ENCODE measurements around the gene KCNK2.

Gene KCNK2

DNA sequence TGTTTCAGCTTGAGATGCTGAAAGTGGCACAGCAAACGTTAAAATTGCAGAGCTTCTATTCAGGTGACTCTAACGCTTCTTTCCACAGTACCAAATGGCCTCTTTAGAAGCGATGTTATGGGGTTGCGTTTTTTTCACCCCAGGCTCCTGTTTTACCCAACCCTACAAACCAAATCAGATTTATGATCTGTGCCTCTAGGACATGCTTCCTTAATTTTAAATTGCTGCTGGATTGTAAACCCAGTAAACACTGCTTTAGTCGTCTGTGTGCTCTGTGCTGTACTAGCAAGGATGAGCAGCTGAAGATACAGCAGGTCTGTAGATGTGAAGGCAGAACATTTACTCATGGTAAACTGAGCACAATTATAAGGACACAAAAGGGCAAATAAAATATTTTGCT is 13.0 kb downstream of the KCNK2 start:
- DNase-seq (ENCODE audit: low read depth in 2 of 3, low spot score in 2 of 3): no peak

DNA sequence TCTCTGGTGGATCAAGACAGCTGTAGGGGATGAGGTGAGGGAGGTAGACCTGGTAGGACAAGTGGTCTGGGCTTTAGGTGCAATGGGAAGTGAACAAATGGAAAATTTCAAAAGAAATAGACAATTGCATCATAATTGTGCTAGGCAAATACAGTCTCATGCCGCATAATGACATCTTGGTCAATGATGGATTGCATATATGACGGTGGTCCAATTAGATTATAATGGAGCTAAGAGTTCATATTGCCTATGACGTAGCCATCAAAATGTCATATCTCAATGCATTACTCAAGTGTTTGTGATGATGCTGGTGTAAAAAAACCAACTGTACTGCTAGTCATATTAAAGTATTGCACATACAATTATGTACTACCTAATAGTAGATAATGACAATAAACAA is 19.0 kb downstream of the KCNK2 start:
- DNase-seq (ENCODE audit: low read depth in 2 of 3, low spot score in 2 of 3): no peak

- DNase-seq (ENCODE audit: low read depth in 2 of 3, low spot score in 2 of 3): no peak
These were observed 21.7 kb downstream of the KCNK2 start for GRCh38 chr1:215104283-215104682.

GRCh38 chr1:215106067-215106466 is 23.5 kb downstream of the KCNK2 start:
- no peak for DNase-seq (ENCODE audit: low read depth in 2 of 3, low spot score in 2 of 3)

DNA sequence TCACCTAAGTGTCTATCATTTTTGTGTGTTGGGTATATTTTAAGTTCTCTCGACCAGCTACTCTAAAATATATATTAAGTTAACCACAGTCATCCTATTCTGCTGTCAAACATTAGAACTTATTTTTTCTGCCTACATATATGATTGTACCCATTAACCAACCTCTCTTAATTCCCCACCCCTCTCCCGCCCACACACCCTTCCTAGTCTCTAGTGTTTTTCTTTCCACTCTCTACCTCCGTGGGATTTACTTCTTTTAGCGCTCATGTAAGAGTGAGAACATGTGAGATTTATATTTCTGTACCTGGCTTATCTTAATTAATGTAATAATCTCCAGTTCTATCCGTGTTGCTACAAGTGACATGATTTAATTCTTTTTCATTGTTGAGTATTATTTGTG is 26.6 kb downstream of the KCNK2 start:
- DNase-seq (ENCODE audit: low read depth in 2 of 3, low spot score in 2 of 3): no peak

DNA sequence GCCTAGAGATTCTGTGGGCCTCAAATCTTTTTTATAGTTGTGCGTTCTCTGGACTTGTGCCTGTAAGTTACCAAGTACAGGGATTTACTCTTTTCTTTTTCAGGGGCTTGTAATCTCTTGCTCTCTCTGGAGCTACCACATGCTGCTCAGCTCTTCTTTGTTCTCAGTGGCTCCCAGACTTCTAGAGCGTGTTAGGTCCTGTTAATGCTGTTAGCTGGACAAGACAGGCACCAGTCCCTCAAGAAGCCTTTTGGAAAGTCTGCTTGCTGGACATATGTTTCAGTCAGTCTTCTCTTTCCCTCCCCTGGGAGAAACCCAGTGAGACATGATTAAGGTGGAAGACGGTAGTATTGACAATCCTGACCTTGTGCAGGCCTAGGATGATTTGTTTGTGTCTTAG is 29.4 kb downstream of the KCNK2 start:
- DNase-seq (ENCODE audit: low read depth in 2 of 3, low spot score in 2 of 3): no peak

DNA sequence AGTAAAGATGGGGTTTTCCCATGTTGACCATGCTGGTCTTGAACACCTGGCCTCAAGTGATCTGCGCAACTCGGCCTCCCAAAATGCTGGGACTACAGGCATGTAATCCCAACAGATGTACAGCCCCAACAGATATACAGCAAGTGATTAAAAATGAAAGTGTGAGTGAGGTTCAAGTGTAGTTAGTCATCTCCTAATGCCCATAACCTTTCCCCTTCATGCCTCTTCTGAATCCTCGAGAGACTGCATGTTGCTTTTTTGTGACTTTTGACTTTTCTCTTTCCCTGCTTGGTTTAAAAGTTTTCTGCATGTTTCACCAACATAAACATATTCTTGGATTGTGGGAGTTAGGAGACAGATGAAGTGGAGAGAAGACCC is 31.2 kb downstream of the KCNK2 start:
- no peak for DNase-seq (ENCODE audit: low read depth in 2 of 3, low spot score in 2 of 3)

DNA sequence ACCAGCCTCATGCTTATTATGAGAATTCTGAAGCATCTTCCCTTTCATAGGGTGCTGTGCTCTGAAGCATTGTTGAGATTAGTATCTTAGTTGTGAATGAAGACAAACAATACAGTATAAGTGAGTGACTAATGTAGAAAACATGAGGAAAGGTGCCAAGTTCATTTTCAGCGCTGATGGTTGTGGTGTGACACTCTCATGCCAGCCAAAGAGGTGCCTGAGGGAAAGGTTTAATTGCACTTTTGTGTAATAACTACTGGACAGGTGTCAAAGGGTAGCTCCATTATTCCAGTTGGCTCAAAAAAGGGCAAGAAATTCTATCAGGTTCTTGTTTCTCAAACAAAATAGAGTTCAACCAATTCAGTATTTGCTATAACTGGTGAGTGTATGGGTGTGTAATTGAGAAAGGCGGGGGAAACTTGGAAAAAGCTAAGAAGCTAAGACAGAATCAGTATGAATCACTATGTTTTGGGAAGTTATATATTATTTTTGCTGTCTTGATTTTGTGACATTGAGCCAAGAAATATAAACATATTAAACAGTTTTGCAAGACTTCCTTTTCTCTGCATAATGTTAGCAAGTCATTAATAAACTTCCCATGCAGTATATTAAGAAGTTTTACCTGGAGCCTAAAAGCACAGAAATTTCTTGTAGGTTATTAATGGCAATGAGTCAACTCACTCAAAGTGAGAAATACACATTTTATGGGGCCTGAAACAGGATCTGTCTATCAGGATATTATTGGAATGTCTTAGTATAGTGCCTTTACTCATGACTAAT is 31.8 kb downstream of the KCNK2 start:
- no peak for DNase-seq (ENCODE audit: low read depth in 2 of 3, low spot score in 2 of 3)

DNA sequence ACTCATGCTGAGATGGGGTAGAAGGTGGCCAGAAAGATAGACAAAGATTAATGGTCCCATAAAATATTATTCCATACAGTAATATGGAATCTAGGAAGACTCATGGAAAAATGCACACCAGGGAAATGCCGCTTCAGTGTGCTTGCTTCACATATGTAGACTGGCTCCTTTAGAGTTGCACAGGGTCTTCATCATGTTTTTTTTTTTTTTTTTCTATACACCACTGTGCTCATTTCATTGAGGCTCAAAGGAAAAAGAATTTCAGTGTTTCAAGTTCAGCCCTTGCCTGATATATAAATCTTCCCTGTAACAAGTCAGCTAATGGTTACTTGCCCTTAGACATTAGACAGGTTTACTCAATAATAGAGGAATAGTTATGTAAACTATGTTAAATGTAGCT is 33.2 kb downstream of the KCNK2 start:
- no peak for DNase-seq (ENCODE audit: low read depth in 2 of 3, low spot score in 2 of 3)

- DNase-seq (ENCODE audit: low read depth in 2 of 3, low spot score in 2 of 3): no peak
These were observed 35.5 kb downstream of the KCNK2 start for GRCh38 chr1:215118081-215118480.

- DNase-seq (ENCODE audit: low read depth in 2 of 3, low spot score in 2 of 3): no peak
These were observed 36.5 kb downstream of the KCNK2 start for GRCh38 chr1:215119056-215119455.

DNA sequence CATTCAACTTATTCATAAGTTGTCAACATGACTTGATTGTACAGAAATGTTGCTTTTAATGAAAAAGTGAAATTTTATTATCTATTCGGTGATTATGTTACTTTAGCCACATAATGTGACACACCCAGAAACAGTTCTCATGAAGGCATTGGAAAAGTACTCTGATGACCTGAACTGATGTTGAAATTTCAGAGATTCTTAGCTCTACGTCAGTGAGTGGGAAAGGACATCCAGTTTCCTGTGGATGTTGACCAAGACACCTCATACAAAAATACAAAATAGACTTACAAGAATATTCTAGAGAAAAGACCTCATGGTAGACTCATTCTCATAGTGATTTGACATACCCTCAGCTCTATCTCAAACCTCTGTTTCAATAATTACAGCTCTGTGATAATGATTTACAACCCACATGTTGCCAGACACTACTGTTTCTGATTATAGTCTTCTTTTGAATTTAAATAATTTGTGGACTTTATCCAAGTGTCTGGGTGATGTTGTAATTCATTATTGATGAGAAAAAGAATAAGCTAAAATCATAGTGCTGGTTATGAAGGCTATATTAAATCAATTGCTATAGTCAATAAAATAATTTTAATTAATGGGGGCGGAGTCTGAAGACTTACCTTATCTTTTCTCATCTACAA is 37.3 kb downstream of the KCNK2 start:
- no peak for DNase-seq (ENCODE audit: low read depth in 2 of 3, low spot score in 2 of 3)

DNA sequence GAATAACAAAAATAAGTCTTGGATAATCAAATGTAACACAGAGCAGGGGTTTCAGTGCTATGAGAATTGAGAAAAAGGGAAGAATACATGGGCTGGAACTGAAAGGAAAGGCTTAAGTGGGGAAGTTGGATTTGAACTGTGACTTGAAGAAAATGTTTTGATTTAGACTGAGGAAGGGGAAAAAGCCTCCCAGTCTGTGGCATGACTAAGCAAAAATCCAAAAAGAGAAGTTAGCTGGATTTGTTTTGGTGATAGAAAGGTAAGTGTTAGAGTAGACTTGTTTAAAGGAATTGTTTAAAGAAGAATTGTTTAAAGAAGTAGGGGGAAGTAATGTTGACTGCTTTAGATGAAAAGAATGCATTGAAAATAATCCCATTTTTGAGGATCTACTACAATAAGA is 46.0 kb downstream of the KCNK2 start:
- DNase-seq (ENCODE audit: low read depth in 2 of 3, low spot score in 2 of 3): no peak

DNA sequence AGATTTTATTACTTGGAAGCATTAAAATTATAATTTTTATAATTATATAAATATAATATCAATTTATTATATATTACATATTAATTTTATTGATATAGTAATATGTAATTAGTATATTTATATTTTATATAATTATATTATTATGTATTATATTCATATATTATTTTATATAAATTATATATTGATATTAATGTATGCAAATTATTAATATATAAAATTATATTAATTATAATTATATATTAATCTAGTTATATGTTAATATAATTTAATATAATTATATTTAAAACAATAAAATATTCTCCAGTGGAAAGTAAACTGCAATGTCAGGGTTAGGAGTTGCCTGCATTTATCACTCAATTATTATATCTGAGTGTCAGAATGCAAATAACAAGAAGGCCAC is 48.8 kb downstream of the KCNK2 start:
- DNase-seq (ENCODE audit: low read depth in 2 of 3, low spot score in 2 of 3): no peak

DNA sequence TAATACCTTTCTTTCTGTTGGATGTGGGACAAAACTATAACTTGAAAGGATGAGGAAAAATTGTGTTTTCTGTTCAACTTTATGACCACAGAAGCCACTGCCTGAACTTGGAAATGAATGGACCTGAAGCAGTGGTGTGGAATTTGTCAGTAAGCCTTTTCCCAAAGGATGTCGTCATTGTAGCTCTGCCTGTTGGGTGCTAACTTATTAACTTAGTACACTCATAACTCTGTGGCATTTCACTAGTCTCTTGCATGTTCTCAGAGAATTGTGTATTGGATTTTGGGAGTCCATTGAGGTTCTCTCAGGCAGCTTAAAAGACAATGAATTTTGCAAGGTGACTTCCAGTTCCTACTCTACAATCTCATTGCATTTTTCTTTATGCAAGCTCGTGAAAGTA is 49.6 kb downstream of the KCNK2 start:
- no peak for DNase-seq (ENCODE audit: low read depth in 2 of 3, low spot score in 2 of 3)

GRCh38 chr1:215133532-215133931 is 51.0 kb downstream of the KCNK2 start:
- DNase-seq (ENCODE audit: low read depth in 2 of 3, low spot score in 2 of 3): no peak

DNA sequence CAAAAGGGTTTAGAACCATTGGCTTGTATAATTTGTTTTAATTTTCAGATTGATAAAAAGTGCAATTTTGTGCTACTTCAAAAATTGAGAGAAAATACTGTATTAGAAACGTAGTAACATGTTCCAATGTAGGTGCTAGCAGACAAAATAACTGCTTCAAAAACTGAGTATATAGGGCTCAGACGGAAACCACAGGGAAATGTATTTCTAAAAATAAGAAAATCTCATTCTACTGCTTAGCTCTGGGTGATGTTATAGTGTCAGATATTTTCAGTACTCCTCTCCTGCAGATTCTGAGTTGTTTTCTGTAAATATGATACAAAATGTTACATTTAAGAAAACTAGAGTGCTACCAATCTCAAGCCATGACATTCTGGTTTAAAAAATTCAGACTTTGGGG is 55.4 kb downstream of the KCNK2 start:
- no peak for DNase-seq (ENCODE audit: low read depth in 2 of 3, low spot score in 2 of 3)

DNA sequence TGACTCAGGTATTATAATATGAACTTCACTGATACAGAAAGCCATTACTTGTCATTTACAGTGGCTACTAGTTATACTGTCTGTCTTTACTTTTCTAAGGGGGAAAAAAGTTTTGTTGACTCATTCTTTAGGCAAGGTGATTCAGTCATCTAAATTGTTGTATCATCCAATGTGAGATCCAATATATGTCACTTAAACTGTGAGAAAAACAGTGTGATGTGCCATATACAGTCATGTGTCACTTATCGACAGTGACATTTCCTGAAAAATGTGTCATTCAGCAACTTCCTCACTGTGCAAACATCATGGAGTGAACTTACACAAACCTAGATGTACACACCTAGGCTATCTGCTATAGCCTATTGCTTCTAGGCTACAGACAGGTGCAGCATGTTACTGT is 57.6 kb downstream of the KCNK2 start:
- no peak for DNase-seq (ENCODE audit: low read depth in 2 of 3, low spot score in 2 of 3)

DNA sequence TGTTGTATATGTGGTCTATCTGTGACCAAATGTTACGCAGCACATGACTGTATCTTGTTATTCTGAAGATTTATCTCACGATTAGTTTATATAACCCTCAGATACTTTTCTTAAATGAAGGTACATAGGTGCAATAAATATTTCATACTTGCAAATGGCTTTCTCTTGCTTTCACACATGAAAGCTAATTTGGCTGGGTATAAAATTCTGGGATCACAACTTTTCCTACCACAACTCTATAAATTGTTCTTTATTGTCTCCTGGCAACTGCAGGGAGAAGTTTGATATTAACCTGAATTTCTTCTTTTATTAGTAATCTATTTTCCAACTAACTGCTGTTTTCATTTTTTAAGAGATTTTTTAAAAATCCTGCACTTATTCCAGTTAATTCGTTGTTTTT is 58.9 kb downstream of the KCNK2 start:
- DNase-seq (ENCODE audit: low read depth in 2 of 3, low spot score in 2 of 3): no peak

GRCh38 chr1:215143497-215143896 is 61.0 kb downstream of the KCNK2 start:
- DNase-seq (ENCODE audit: low read depth in 2 of 3, low spot score in 2 of 3): no peak

GRCh38 chr1:215146240-215146975 is 63.9 kb downstream of the KCNK2 start:
- DNase-seq (ENCODE audit: low read depth in 2 of 3, low spot score in 2 of 3): no peak

DNA sequence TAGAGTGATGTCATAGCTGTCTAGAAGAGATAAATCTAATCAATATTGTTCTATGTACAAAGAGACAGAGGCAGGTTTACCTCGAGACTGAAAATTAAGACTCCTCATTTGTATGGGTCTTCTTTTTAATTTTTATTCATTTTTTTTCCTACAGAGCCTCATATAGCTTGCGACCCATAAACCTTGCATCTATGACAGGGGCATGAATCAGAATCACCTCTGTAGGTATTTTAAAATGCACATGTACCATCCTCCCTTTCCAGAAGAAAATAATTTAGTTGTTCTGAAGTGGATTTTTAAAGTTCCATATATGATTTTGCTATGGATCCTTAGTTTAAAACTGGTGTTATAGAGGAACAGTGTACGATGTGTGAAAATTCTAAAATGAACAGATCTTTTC is 64.5 kb downstream of the KCNK2 start:
- no peak for DNase-seq (ENCODE audit: low read depth in 2 of 3, low spot score in 2 of 3)

Data from activated CD8-positive, alpha-beta memory T cell treated with anti-CD3 and anti-CD28 coated beads for 48 hours (primary cell).